Stimulated activated effector memory CD8-positive, alpha-beta T cell treated with anti-CD3 and anti-CD28 coated beads, Interleukin-12 subunit alpha, Interleukin-12 subunit beta, amount 100 ng/mL, for 72 hours (primary cell): ENCODE results near the gene EPSTI1.
A peak's percentile ranks its signal among the peaks of the same experiment; 100 is the strongest.

Source experiments
- ATAC-seq: fragments of 150-1000 bp; cut with Tn5 transposase; 2 replicates; pipeline ENCODE4 v1.10.0; 2021
- DNase-seq, 2 donors: peaks; one replicate each; pipeline ENCODE4 v3.0.0; 2021 to 2022; ENCODE audit warnings: low spot score in 2 of 2
- H3K27ac Mint-ChIP-seq: one replicate; pipeline ENCODE4 v1.8.0; 2022; ENCODE audit warnings: mild to moderate bottlenecking, mixed read lengths
- H3K36me3 Mint-ChIP-seq: one replicate; pipeline ENCODE4 v1.8.0; 2022; ENCODE audit warnings: mild to moderate bottlenecking, mixed read lengths
- H3K4me1 Mint-ChIP-seq: one replicate; pipeline ENCODE4 v1.8.0; 2022; ENCODE audit warnings: mixed read lengths
- H3K4me3 Mint-ChIP-seq: one replicate; pipeline ENCODE4 v1.8.0; 2022; ENCODE audit warnings: mild to moderate bottlenecking, mixed read lengths
- H3K9me3 Mint-ChIP-seq: one replicate; pipeline ENCODE4 v1.8.0; 2022; ENCODE audit warnings: mixed read lengths

EPSTI1 gene

GRCh38 chr13:43019811-43020210, 27.8 kb upstream of the EPSTI1 start:
- peaks cover 5% of the 10 kb centered on the region for H3K4me1 Mint-ChIP-seq
- no peak overlapping the region for H3K4me3 Mint-ChIP-seq
- H3K9me3 Mint-ChIP-seq = no peaks in the 10 kb centered on the region
- no peak for ATAC-seq
- H3K27ac Mint-ChIP-seq = no peak overlapping the region
- DNase-seq = no peak
- H3K36me3 Mint-ChIP-seq = no peaks in the 10 kb centered on the region

GRCh38 chr13:43016226-43016625, 24.2 kb upstream of the EPSTI1 start:
- no peaks in the 10 kb centered on the region for H3K4me1 Mint-ChIP-seq
- DNase-seq (no peak), ATAC-seq (no peak)
- H3K27ac Mint-ChIP-seq = no peak overlapping the region
- no peaks in the 10 kb centered on the region for H3K9me3 Mint-ChIP-seq
- H3K4me3 Mint-ChIP-seq = no peak overlapping the region
- no peaks in the 10 kb centered on the region for H3K36me3 Mint-ChIP-seq

GRCh38 chr13:43014162-43014561, 22.1 kb upstream of the EPSTI1 start:
- H3K36me3 Mint-ChIP-seq = no peaks in the 10 kb centered on the region
- no peak overlapping the region for H3K27ac Mint-ChIP-seq
- no peak for ATAC-seq
- no peaks in the 10 kb centered on the region for H3K4me1 Mint-ChIP-seq
- no peak for DNase-seq
- H3K9me3 Mint-ChIP-seq = no peaks in the 10 kb centered on the region
- H3K4me3 Mint-ChIP-seq = no peak overlapping the region

GRCh38 chr13:43009506-43009905, 17.5 kb upstream of the EPSTI1 start:
- ATAC-seq = no peak
- H3K4me3 Mint-ChIP-seq = no peak overlapping the region
- H3K4me1 Mint-ChIP-seq = no peaks in the 10 kb centered on the region
- no peaks in the 10 kb centered on the region for H3K36me3 Mint-ChIP-seq
- DNase-seq = no peak
- H3K27ac Mint-ChIP-seq = no peak overlapping the region
- H3K9me3 Mint-ChIP-seq = no peaks in the 10 kb centered on the region

- Mint-ChIP-seq H3K27ac (no peak overlapping the region), H3K36me3 (no peaks in the 10 kb centered on the region), H3K9me3 (no peaks in the 10 kb centered on the region), H3K4me3 (no peak overlapping the region), H3K4me1 (no peaks in the 10 kb centered on the region)
- DNase-seq (peak in 1 of 2 donors; percentile 8), ATAC-seq (no peak)
Measured at GRCh38 chr13:43008596-43008995, 16.6 kb upstream of the EPSTI1 start.

- no peak overlapping the region for H3K27ac Mint-ChIP-seq
Measured at GRCh38 chr13:43006893-43007631, 15.0 kb upstream of the EPSTI1 start.

GRCh38 chr13:43005460-43006236, 13.6 kb upstream of the EPSTI1 start:
- no peak for ATAC-seq
- Mint-ChIP-seq H3K4me3 (no peak overlapping the region), H3K4me1 (no peaks in the 10 kb centered on the region), H3K36me3 (no peaks in the 10 kb centered on the region), H3K9me3 (peaks cover 4% of the 10 kb centered on the region), H3K27ac (no peak overlapping the region)
- DNase-seq = no peak

More at GRCh38 chr13:43006893-43007631, 15.0 kb upstream of the EPSTI1 start:
- Mint-ChIP-seq H3K4me3 (no peak overlapping the region), H3K36me3 (no peaks in the 10 kb centered on the region), H3K4me1 (no peaks in the 10 kb centered on the region), H3K9me3 (peaks cover 4% of the 10 kb centered on the region)
- ATAC-seq = no peak
- DNase-seq = peak in 1 of 2 donors; percentile 4

GRCh38 chr13:43003729-43004128, 11.7 kb upstream of the EPSTI1 start:
- no peak for ATAC-seq
- Mint-ChIP-seq H3K9me3 (peaks cover 4% of the 10 kb centered on the region), H3K4me1 (no peaks in the 10 kb centered on the region), H3K36me3 (no peaks in the 10 kb centered on the region), H3K4me3 (no peak overlapping the region), H3K27ac (no peak overlapping the region)
- DNase-seq = no peak

- no peak overlapping the region for H3K4me3 Mint-ChIP-seq
- no peak for ATAC-seq
- no peak overlapping the region for H3K27ac Mint-ChIP-seq
- peaks cover 4% of the 10 kb centered on the region for H3K9me3 Mint-ChIP-seq
- DNase-seq = no peak
- no peaks in the 10 kb centered on the region for H3K36me3 Mint-ChIP-seq
- H3K4me1 Mint-ChIP-seq = no peaks in the 10 kb centered on the region
Measured at GRCh38 chr13:43003010-43003409, 11.0 kb upstream of the EPSTI1 start.

- Mint-ChIP-seq H3K4me3 (no peak overlapping the region), H3K9me3 (peaks cover 4% of the 10 kb centered on the region), H3K27ac (no peak overlapping the region), H3K4me1 (peaks cover 3% of the 10 kb centered on the region), H3K36me3 (no peaks in the 10 kb centered on the region)
- no peak for DNase-seq
- ATAC-seq = no peak
Measured at GRCh38 chr13:43002021-43002420, 10.0 kb upstream of the EPSTI1 start.

- H3K4me1 Mint-ChIP-seq = peaks cover 10% of the 10 kb centered on the region
- H3K9me3 Mint-ChIP-seq = peaks cover 4% of the 10 kb centered on the region
- H3K4me3 Mint-ChIP-seq = no peak overlapping the region
- ATAC-seq = no peak
- no peaks in the 10 kb centered on the region for H3K36me3 Mint-ChIP-seq
- peak in 1 of 2 donors; percentile 25 for DNase-seq
- H3K27ac Mint-ChIP-seq = no peak overlapping the region
Measured at GRCh38 chr13:43000676-43001075, 8.6 kb upstream of the EPSTI1 start.

GRCh38 chr13:42999491-42999890, 7.5 kb upstream of the EPSTI1 start:
- Mint-ChIP-seq H3K36me3 (no peaks in the 10 kb centered on the region), H3K4me3 (no peak overlapping the region), H3K9me3 (peaks cover 4% of the 10 kb centered on the region), H3K4me1 (peaks cover 10% of the 10 kb centered on the region), H3K27ac (no peak overlapping the region)
- no peak for ATAC-seq
- DNase-seq = peak in 1 of 2 donors; percentile 38

- ATAC-seq = peak; percentile 64
Measured at GRCh38 chr13:42997381-42997780, 5.3 kb upstream of the EPSTI1 start.

GRCh38 chr13:42996584-42996983, 4.5 kb upstream of the EPSTI1 start:
- Mint-ChIP-seq H3K27ac (peak overlapping the region; percentile 30), H3K4me1 (peaks cover 29% of the 10 kb centered on the region), H3K9me3 (no peaks in the 10 kb centered on the region), H3K36me3 (no peaks in the 10 kb centered on the region), H3K4me3 (no peak overlapping the region)
- DNase-seq (peak in 1 of 2 donors; percentile 33), ATAC-seq (peak; percentile 29)

More at GRCh38 chr13:42997381-42997780, 5.3 kb upstream of the EPSTI1 start:
- peaks cover 21% of the 10 kb centered on the region for H3K4me1 Mint-ChIP-seq
- H3K9me3 Mint-ChIP-seq = no peaks in the 10 kb centered on the region
- no peak overlapping the region for H3K4me3 Mint-ChIP-seq
- no peaks in the 10 kb centered on the region for H3K36me3 Mint-ChIP-seq
- peak overlapping the region; percentile 30 for H3K27ac Mint-ChIP-seq
- DNase-seq = peak in 1 of 2 donors; percentile 47

GRCh38 chr13:42994878-42995277, 2.8 kb upstream of the EPSTI1 start:
- H3K4me1 Mint-ChIP-seq = peaks cover 42% of the 10 kb centered on the region
- H3K9me3 Mint-ChIP-seq = no peaks in the 10 kb centered on the region
- ATAC-seq = no peak
- H3K27ac Mint-ChIP-seq = peak overlapping the region; percentile 3
- no peak overlapping the region for H3K4me3 Mint-ChIP-seq
- DNase-seq = no peak
- peaks cover 5% of the 10 kb centered on the region for H3K36me3 Mint-ChIP-seq

- Mint-ChIP-seq H3K27ac (peak overlapping the region; percentile 98), H3K9me3 (no peaks in the 10 kb centered on the region), H3K4me1 (peaks cover 42% of the 10 kb centered on the region), H3K36me3 (peaks cover 8% of the 10 kb centered on the region), H3K4me3 (peak overlapping the region; percentile 86)
- DNase-seq (peak in 1 of 2 donors; percentile 57), ATAC-seq (peak; percentile 6)
Measured at GRCh38 chr13:42992764-42993122, 702 bp upstream of the EPSTI1 start.
